Measurements from ENCODE around the gene ISG15. TPM values are rescaled to one million over a fixed set of nuclear protein-coding genes. Genes with fewer than 3 reads are reported as not detected.

Gene ISG15
- total and polyA plus RNA-seq, 2 of the 13 experiments (the other 11 are each of a cell fraction or from before 2014, with no cell fraction given): 42.1 to 54.9 TPM

GRCh38 chr1:999725-1000356, 13.5 kb upstream of the ISG15 start, which contains the start of gene HES4 (continued):
- TF ChIP-seq ZNF235 (CRISPR knock-in tag; IDR thresholded peaks at IDR 0.05; ENCODE audit: borderline replicate concordance): 0 out of 2 replicates have a peak, but pooled peaks have one; percentile 25
- TF ChIP-seq ZFX (CRISPR knock-in tag; IDR thresholded peaks at IDR 0.05; ENCODE audit: low read depth): peak; percentile 82
- TF ChIP-seq, protein P1, sequence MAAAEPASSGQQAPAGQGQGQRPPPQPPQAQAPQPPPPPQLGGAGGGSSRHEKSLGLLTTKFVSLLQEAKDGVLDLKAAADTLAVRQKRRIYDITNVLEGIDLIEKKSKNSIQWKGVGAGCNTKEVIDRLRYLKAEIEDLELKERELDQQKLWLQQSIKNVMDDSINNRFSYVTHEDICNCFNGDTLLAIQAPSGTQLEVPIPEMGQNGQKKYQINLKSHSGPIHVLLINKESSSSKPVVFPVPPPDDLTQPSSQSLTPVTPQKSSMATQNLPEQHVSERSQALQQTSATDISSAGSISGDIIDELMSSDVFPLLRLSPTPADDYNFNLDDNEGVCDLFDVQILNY (CRISPR knock-in tag; conservative IDR thresholded peaks at IDR 0.05): no peak
- TF ChIP-seq SRF (IDR thresholded peaks at IDR 0.05; ENCODE audit: low read depth, low read length): peak; percentile 9; the same call in 1 of the 2 replicates
- TF ChIP-seq ZNF704 (CRISPR knock-in tag; IDR thresholded peaks at IDR 0.05; ENCODE audit: borderline replicate concordance): 0 out of 2 replicates have a peak, but pooled peaks have one; percentile 18
- TF ChIP-seq ZNF879 (CRISPR knock-in tag; IDR thresholded peaks at IDR 0.05): no peak
- no peak for TF ChIP-seq ZFP62 (CRISPR knock-in tag; IDR thresholded peaks at IDR 0.05)
- no peak; the same call in 1 of the 2 replicates for TF ChIP-seq SOX5 (CRISPR knock-in tag; IDR thresholded peaks at IDR 0.05; ENCODE audit: borderline replicate concordance)
- TF ChIP-seq ZNF766 (CRISPR knock-in tag; IDR thresholded peaks at IDR 0.05; ENCODE audit: borderline replicate concordance): no peak
- TF ChIP-seq BORCS8-MEF2B (CRISPR knock-in tag; IDR thresholded peaks at IDR 0.05): no peak
- no peak for TF ChIP-seq ZNF333 (CRISPR knock-in tag; IDR thresholded peaks at IDR 0.05; ENCODE audit: borderline replicate concordance)
- TF ChIP-seq, protein P2, sequence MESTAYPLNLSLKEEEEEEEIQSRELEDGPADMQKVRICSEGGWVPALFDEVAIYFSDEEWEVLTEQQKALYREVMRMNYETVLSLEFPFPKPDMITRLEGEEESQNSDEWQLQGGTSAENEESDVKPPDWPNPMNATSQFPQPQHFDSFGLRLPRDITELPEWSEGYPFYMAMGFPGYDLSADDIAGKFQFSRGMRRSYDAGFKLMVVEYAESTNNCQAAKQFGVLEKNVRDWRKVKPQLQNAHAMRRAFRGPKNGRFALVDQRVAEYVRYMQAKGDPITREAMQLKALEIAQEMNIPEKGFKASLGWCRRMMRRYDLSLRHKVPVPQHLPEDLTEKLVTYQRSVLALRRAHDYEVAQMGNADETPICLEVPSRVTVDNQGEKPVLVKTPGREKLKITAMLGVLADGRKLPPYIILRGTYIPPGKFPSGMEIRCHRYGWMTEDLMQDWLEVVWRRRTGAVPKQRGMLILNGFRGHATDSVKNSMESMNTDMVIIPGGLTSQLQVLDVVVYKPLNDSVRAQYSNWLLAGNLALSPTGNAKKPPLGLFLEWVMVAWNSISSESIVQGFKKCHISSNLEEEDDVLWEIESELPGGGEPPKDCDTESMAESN (CRISPR knock-in tag; conservative IDR thresholded peaks at IDR 0.05): no peak
- no peak for TF ChIP-seq ZNF569 (CRISPR knock-in tag; IDR thresholded peaks at IDR 0.05; ENCODE audit: borderline replicate concordance)
- TF ChIP-seq KLF16 (CRISPR knock-in tag; IDR thresholded peaks at IDR 0.05): peak in 1 of 2 experiments; percentile 7; a peak in 1 of 4 replicates
- 0 out of 2 replicates have a peak, but pooled peaks have one; percentile 28 for TF ChIP-seq ZFP82 (CRISPR knock-in tag; IDR thresholded peaks at IDR 0.05; ENCODE audit: borderline replicate concordance)
- 0 out of 2 replicates have a peak, but pooled peaks have one; percentile 20 for TF ChIP-seq HIVEP1 (CRISPR knock-in tag; IDR thresholded peaks at IDR 0.05)
- 0 out of 2 replicates have a peak, but pooled peaks have one; percentile 61 for TF ChIP-seq THAP7 (CRISPR knock-in tag; IDR thresholded peaks at IDR 0.05)
- no peak for TF ChIP-seq POLR2AphosphoS2 (IDR thresholded peaks at IDR 0.05; ENCODE audit: low read depth, low read length)
- no peak for TF ChIP-seq CHD2 (IDR thresholded peaks at IDR 0.05; ENCODE audit: low read depth, low read length)
- TF ChIP-seq SIX1 (CRISPR knock-in tag; IDR thresholded peaks at IDR 0.05; ENCODE audit: borderline replicate concordance): no peak
- TF ChIP-seq PBX3 (CRISPR knock-in tag; IDR thresholded peaks at IDR 0.05; ENCODE audit: borderline replicate concordance): no peak
- TF ChIP-seq ZNF563 (CRISPR knock-in tag; IDR thresholded peaks at IDR 0.05): peak; percentile 8; the same call in 1 of the 2 replicates

All from HepG2 (cell line).